CD14-positive monocyte (primary cell): Measurements from ENCODE around the gene XPO4. TPM values are rescaled to one million over a fixed set of nuclear protein-coding genes. Genes with fewer than 3 reads are reported as not detected.

Source experiments
- DNase-seq, 3 donors: peaks; one replicate each; pipeline ENCODE4 v3.0.0-alpha.2; 2011 to 2022
- H2AFZ ChIP-seq: 2 replicates; pipeline ENCODE4 v1.6.0; 2012; ENCODE audit warnings: mild to moderate bottlenecking, low read depth, low read length, inconsistent platforms; ENCODE audit not compliant: insufficient read depth, poor library complexity, severe bottlenecking
- H3K27ac ChIP-seq, 2 donors: 1 replicate in 1 of 2; 2 replicates in 1 of 2; pipeline ENCODE4 v1.5.1; 2012 to 2013; ENCODE audit warnings: low read length in 2 of 2, control low read depth in 1 of 2, inconsistent platforms in 1 of 2, low read depth in 1 of 2, mild to moderate bottlenecking in 1 of 2
- H3K27me3 ChIP-seq, 2 donors: one replicate each; pipeline versions ENCODE4 v1.6.0 to v1.6.1; 2011 to 2013; ENCODE audit warnings: low read length in 2 of 2; ENCODE audit not compliant: control insufficient read depth in 2 of 2, insufficient read depth in 2 of 2
- H3K36me3 ChIP-seq, 2 donors: replicated peaks in 1 of 2; 1 replicate in 1 of 2; 2 replicates in 1 of 2; pipeline versions ENCODE4 v1.5.1 to v1.6.1; 2012 to 2013; ENCODE audit warnings: low read length in 2 of 2, control low read depth in 1 of 2, inconsistent platforms in 1 of 2, mild to moderate bottlenecking in 1 of 2; ENCODE audit not compliant: insufficient read depth in 2 of 2, control insufficient read depth in 1 of 2
- H3K4me1 ChIP-seq, 2 donors: 1 replicate in 1 of 2; 2 replicates in 1 of 2; pipeline versions ENCODE4 v1.5.1 to v1.6.1; 2012 to 2013; ENCODE audit warnings: low read length in 2 of 2, control low read depth in 1 of 2, inconsistent platforms in 1 of 2, mild to moderate bottlenecking in 1 of 2, moderate library complexity in 1 of 2; ENCODE audit not compliant: insufficient read depth in 2 of 2, control insufficient read depth in 1 of 2
- H3K4me2 ChIP-seq: replicated peaks from 2 replicates; pipeline ENCODE3; 2012; ENCODE audit warnings: low read length, moderate library complexity, mild to moderate bottlenecking; ENCODE audit not compliant: poor library complexity, severe bottlenecking; ENCODE audit errors: extremely low read depth
- H3K4me3 ChIP-seq, 3 experiments: fragments of 200-600 bp in 1 of 3; sonication (generic) in 1 of 3; replicated peaks in 1 of 3; 1 replicate in 2 of 3; 2 replicates in 1 of 3; pipeline ENCODE4 v1.5.1; 2011 to 2013; ENCODE audit warnings: low read length in 3 of 3, mild to moderate bottlenecking in 3 of 3, control low read depth in 2 of 3, low read depth in 2 of 3, inconsistent platforms in 1 of 3, moderate library complexity in 1 of 3
- H3K79me2 ChIP-seq: 2 replicates; pipeline ENCODE4 v1.6.0; 2012; ENCODE audit warnings: mild to moderate bottlenecking, control low read depth, inconsistent platforms, low read length, moderate library complexity; ENCODE audit not compliant: insufficient read depth
- H3K9ac ChIP-seq: 2 replicates; pipeline ENCODE4 v1.6.0; 2017; ENCODE audit warnings: low read length, mild to moderate bottlenecking; ENCODE audit not compliant: insufficient read depth, poor library complexity, severe bottlenecking
- H3K9me3 ChIP-seq, 2 donors: replicated peaks in 1 of 2; 1 replicate in 1 of 2; 2 replicates in 1 of 2; pipeline versions ENCODE4 v1.5.1 to v1.6.1; 2012 to 2013; ENCODE audit warnings: low read length in 2 of 2, control low read depth in 1 of 2; ENCODE audit not compliant: control insufficient read depth in 1 of 2, insufficient read depth in 1 of 2
- H4K20me1 ChIP-seq: 2 replicates; pipeline ENCODE4 v1.6.0; 2012; ENCODE audit warnings: mild to moderate bottlenecking, low read length, control low read depth, moderate library complexity; ENCODE audit not compliant: insufficient read depth
- H3K27ac Mint-ChIP-seq, 7 donors: one replicate each; pipeline ENCODE4 v1.8.0; 2020; ENCODE audit warnings: mild to moderate bottlenecking in 7 of 7, mixed read lengths in 7 of 7, moderate library complexity in 6 of 7, inconsistent platforms in 2 of 7
- H3K27me3 Mint-ChIP-seq, 3 donors: one replicate each; pipeline ENCODE4 v1.8.0; 2021 to 2022; ENCODE audit warnings: low read depth in 3 of 3, mild to moderate bottlenecking in 3 of 3, mixed read lengths in 3 of 3, moderate library complexity in 3 of 3, inconsistent platforms in 1 of 3
- H3K36me3 Mint-ChIP-seq, 2 donors: one replicate each; pipeline ENCODE4 v1.8.0; 2020; ENCODE audit warnings: mixed read lengths in 2 of 2, inconsistent platforms in 1 of 2, mild to moderate bottlenecking in 1 of 2
- H3K4me1 Mint-ChIP-seq: one replicate; pipeline ENCODE4 v1.8.0; 2020; ENCODE audit warnings: mild to moderate bottlenecking, mixed read lengths
- H3K4me3 Mint-ChIP-seq, 2 donors: one replicate each; pipeline ENCODE4 v1.8.0; 2020; ENCODE audit warnings: mild to moderate bottlenecking in 2 of 2, mixed read lengths in 2 of 2, moderate library complexity in 1 of 2
- H3K9me3 Mint-ChIP-seq, 7 donors: one replicate each; pipeline ENCODE4 v1.8.0; 2020 to 2022; ENCODE audit warnings: mixed read lengths in 7 of 7, mild to moderate bottlenecking in 6 of 7, moderate library complexity in 6 of 7, inconsistent platforms in 2 of 7
- WGBS: methylation state at CpG from one replicate; pipeline ENCODE4 v1.1.5; 2013; ENCODE audit warnings: missing lambda C conversion rate; ENCODE audit not compliant: insufficient coverage; 5-methylcytosine and 5-hydroxymethylcytosine counted together
- intact Hi-C, 2 donors: fragments of 100-400 bp; cut with micrococcal nuclease; formaldehyde crosslinking; loops; one replicate each; pipeline versions ENCODE4 v1.15.0 to v1.15.1; 2023
- polyA plus RNA-seq, 3 donors: library from polyadenylated mRNA; depleted of rRNA in 1 of 3; unstranded in 2 of 3; stranded (reverse) in 1 of 3; fragments of 300-500 nt in 2 of 3; fragments of >200 nt in 1 of 3; fragmentation: Illumina TruSeq in 2 of 3; gene quantifications; 1 replicate in 2 of 3; 2 replicates in 1 of 3; pipeline ENCODE4 v1.2.3, GENCODE V29; 2012 to 2021
- TF ChIP-seq, protein P1 (sequence below): fragments of 200-600 bp; IDR thresholded peaks from one replicate; pipeline ENCODE4 v1.8.0; 2022; ENCODE audit warnings: antibody characterized with exemption, mild to moderate bottlenecking

The XPO4 gene
- polyA plus RNA-seq, 3 donors, result 2.9 to 4.4 (median 4.0) TPM

DNA sequence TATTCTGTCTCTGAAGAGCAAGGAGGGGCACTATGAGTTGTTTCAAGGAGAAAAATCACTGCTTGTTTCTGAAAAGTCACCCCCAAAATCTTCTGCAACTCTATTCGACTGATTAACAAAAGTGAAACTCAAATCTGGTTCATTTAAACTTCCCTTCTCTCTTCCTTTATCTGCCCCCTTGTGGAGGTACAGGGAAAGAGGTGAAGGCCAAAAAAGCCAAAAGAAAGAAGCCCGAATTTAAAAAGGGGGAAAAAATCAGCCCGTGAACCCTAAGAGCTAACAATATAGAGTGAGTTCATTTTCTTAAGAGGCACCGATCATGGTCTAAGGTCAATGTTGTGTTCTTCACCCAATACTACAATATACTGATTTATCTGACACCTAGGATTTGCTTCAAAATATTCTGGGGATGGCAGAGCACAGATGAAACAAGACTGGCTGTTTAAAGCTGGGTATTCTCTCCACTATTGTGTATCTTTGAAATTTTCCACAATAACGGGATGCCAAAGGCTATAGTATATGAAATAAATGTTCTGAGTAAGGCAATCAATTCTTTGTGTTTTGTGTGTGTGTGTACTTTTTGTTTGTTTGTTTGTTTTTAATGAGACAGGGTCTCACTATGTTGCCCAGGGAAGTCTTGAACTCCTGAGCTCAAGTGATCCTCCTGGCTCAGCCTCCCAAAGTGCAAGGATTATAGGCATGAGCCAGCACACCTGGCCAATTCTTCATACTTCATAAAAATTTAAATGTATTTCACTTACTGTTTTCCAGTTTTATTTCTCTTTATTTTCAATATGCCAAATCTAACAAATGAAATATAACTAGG lies 73.8 kb downstream of the XPO4 start:
- Histone ChIP-seq H4K20me1 (no peaks in the 10 kb centered on the region), H3K36me3 (peaks cover 4% of the 10 kb centered on the region in 2 donors), H3K4me3 (peak overlapping the region in 2 of 3 experiments; percentile 30 to 45), H3K79me2 (no peaks in the 10 kb centered on the region), H3K27me3 (no peaks in the 10 kb centered on the region), H3K4me1 (no peaks in the 10 kb centered on the region), H2AFZ (peak overlapping the region; percentile 21), H3K9ac (no peak overlapping the region), H3K4me2 (peak overlapping the region; percentile 52), H3K27ac (no peak overlapping the region), H3K9me3 (no peaks in the 10 kb centered on the region)
- Mint-ChIP-seq H3K27me3 (no peaks in the 10 kb centered on the region), H3K27ac (peak overlapping the region in 3 of 7 donors; percentile 40 to 50 (median 41)), H3K9me3 (no peaks in the 10 kb centered on the region), H3K4me3 (peak overlapping the region in 1 of 2 donors; percentile 73), H3K36me3 (peaks cover 19 to 21% of the 10 kb centered on the region in 2 donors), H3K4me1 (peaks cover 6% of the 10 kb centered on the region)
- DNase-seq, result peak; percentile 38 to 60 (median 53)
- WGBS, result no CpG with 5 or more reads among the region's 5 CpGs
- intact Hi-C loops, result loop anchor here (1.0 to 5.0 kb wide), 3 partner anchors 116 to 333 kb away; no protein-coding TSS in a partner anchor
- TF ChIP-seq, protein P1, sequence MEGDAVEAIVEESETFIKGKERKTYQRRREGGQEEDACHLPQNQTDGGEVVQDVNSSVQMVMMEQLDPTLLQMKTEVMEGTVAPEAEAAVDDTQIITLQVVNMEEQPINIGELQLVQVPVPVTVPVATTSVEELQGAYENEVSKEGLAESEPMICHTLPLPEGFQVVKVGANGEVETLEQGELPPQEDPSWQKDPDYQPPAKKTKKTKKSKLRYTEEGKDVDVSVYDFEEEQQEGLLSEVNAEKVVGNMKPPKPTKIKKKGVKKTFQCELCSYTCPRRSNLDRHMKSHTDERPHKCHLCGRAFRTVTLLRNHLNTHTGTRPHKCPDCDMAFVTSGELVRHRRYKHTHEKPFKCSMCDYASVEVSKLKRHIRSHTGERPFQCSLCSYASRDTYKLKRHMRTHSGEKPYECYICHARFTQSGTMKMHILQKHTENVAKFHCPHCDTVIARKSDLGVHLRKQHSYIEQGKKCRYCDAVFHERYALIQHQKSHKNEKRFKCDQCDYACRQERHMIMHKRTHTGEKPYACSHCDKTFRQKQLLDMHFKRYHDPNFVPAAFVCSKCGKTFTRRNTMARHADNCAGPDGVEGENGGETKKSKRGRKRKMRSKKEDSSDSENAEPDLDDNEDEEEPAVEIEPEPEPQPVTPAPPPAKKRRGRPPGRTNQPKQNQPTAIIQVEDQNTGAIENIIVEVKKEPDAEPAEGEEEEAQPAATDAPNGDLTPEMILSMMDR, result peak; percentile 81

- H3K27ac Mint-ChIP-seq, result peak overlapping the region in 1 of 7 donors; percentile 4
- no peak overlapping the region for H3K27ac ChIP-seq
- H3K4me3 ChIP-seq, result no peak overlapping the region
- H3K4me3 Mint-ChIP-seq, result no peak overlapping the region
- DNase-seq, result no peak
- no peak overlapping the region for H3K9ac ChIP-seq
- no peaks in the 10 kb centered on the region for H3K27me3 ChIP-seq
- H3K9me3 ChIP-seq, result no peaks in the 10 kb centered on the region
- H3K9me3 Mint-ChIP-seq, result no peaks in the 10 kb centered on the region
- no peaks in the 10 kb centered on the region for H3K4me1 ChIP-seq
- intact Hi-C loops, result loop anchor here (5.0 kb wide), 2 partner anchors 115 to 330 kb away; no protein-coding TSS in a partner anchor
- TF ChIP-seq, protein P1, result no peak
- H3K36me3 ChIP-seq, result peaks cover under 1 to 5% of the 10 kb centered on the region in 2 donors
- H4K20me1 ChIP-seq, result no peaks in the 10 kb centered on the region
- H3K36me3 Mint-ChIP-seq, result peaks cover 10 to 11% of the 10 kb centered on the region in 2 donors
- no peaks in the 10 kb centered on the region for H3K79me2 ChIP-seq
- no peaks in the 10 kb centered on the region for H3K27me3 Mint-ChIP-seq
- no peak overlapping the region for H3K4me2 ChIP-seq
- no peak overlapping the region for H2AFZ ChIP-seq
- no CpG with 5 or more reads among the region's 3 CpGs for WGBS
- H3K4me1 Mint-ChIP-seq, result peaks cover 6% of the 10 kb centered on the region
Measured at GRCh38 chr13:20826843-20827560, 75.5 kb downstream of the XPO4 start.
